Hematopoietic multipotent progenitor cell (in vitro differentiated cells): ENCODE results near the gene NOP56. TPM values are rescaled to one million over a fixed set of nuclear protein-coding genes. Genes with fewer than 3 reads are reported as not detected.

Experiments used
- DNase-seq, 3 donors: peaks; one replicate each; pipeline ENCODE4 v3.0.0-alpha.2; 2011 to 2015; ENCODE audit warnings: low read depth in 2 of 3, low spot score in 2 of 3
- total RNA-seq: library from RNA; depleted of rRNA; stranded (reverse); fragments of >200 nt; gene quantifications from one replicate; pipeline ENCODE4 v1.2.3, GENCODE V29; 2012

Gene NOP56
- total RNA-seq, 1 donor, result 183 TPM

GRCh38 chr20:2640899-2641298 is 11.5 kb upstream of the NOP56 start:
- no peak for DNase-seq

- no peak for DNase-seq
Observed at GRCh38 chr20:2643708-2644107, 8.7 kb upstream of the NOP56 start.

- no peak for DNase-seq
Observed at GRCh38 chr20:2652724-2653555, 508 bp downstream of the NOP56 start.

- no peak for DNase-seq
Observed at GRCh38 chr20:2653556-2654383, 1.3 kb downstream of the NOP56 start.

- DNase-seq, result no peak
Observed at GRCh38 chr20:2654384-2654822, 2.0 kb downstream of the NOP56 start.

GRCh38 chr20:2654831-2655230 is 2.4 kb downstream of the NOP56 start:
- no peak for DNase-seq

- DNase-seq, result no peak
Observed at GRCh38 chr20:2655331-2656116, 3.1 kb downstream of the NOP56 start.

GRCh38 chr20:2656471-2657117 is 4.2 kb downstream of the NOP56 start:
- no peak for DNase-seq

- no peak for DNase-seq
Observed at GRCh38 chr20:2657241-2657640, 4.8 kb downstream of the NOP56 start.

GRCh38 chr20:2657674-2658073 is 5.2 kb downstream of the NOP56 start:
- no peak for DNase-seq

- no peak for DNase-seq
Observed at GRCh38 chr20:2658414-2659354, 6.3 kb downstream of the NOP56 start.

GRCh38 chr20:2659547-2659946 is 7.1 kb downstream of the NOP56 start:
- no peak for DNase-seq

GRCh38 chr20:2663364-2663886 is 11.0 kb downstream of the NOP56 start:
- DNase-seq, result no peak

GRCh38 chr20:2663887-2664719 is 11.7 kb downstream of the NOP56 start, which contains the start of gene IDH3B:
IDH3B (minus strand) TSS chr20:2664216; CDS start chr20:2664188, 28 bp downstream.
- DNase-seq, result peak; percentile 84 to 96 (median 94)

- peak in 1 of 3 donors; percentile 50 for DNase-seq
Observed at GRCh38 chr20:2671977-2672376, 19.5 kb downstream of the NOP56 start.

- DNase-seq, result no peak
Observed at GRCh38 chr20:2672446-2672845, 20.0 kb downstream of the NOP56 start.

- DNase-seq, result no peak
Observed at GRCh38 chr20:2673453-2673852, 21.0 kb downstream of the NOP56 start.

- DNase-seq, result no peak
Observed at GRCh38 chr20:2680046-2680445, 27.6 kb downstream of the NOP56 start.
